ENCODE data around the gene CDH23. TPM values are rescaled to one million over a fixed set of nuclear protein-coding genes. Genes with fewer than 3 reads are reported as not detected.

CDH23 gene
- total and polyA plus RNA-seq, 10 of the 15 experiments (the other 5 are each of a cell fraction or from before 2014, with no cell fraction given), result 0.09 to 0.40 (median 0.15) TPM; not detected in 1

DNA sequence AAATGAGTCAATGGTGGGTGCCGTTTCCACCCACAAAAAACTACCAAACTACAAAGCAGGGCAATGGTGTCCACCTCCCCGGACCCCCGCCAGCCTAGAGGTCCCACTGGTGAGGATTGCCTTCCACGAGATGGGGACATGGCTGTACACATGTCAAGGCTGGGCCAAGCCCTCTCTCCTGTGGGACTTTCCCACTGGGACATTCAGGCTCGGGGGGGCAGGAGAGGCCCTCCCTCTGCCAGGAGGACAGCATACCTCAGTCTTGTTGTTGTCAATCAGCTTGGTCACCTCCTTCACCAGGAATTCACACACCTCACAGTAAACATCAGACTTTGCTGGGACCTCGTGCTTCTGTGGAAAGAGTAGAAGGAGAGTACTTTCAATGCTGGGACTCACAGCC is 423.3 kb downstream of the CDH23 start:
- ChIA-PET SMC1A (ENCODE audit: uncharacterized antibody, unreplicated experiment) (interaction anchor here (1.2 kb wide), 1 partner anchor 77 kb away, joined by 4 read pairs; no protein-coding TSS in a partner anchor), RAD21 (ENCODE audit: unreplicated experiment) (no interaction called here), POLR2A (no interaction called here), CTCF (no interaction called here)
- TF ChIP-seq FOS (IDR thresholded peaks at IDR 0.05; ENCODE audit: borderline replicate concordance, extremely low read depth, insufficient read length), result no peak
- TF ChIP-seq, protein P1, sequence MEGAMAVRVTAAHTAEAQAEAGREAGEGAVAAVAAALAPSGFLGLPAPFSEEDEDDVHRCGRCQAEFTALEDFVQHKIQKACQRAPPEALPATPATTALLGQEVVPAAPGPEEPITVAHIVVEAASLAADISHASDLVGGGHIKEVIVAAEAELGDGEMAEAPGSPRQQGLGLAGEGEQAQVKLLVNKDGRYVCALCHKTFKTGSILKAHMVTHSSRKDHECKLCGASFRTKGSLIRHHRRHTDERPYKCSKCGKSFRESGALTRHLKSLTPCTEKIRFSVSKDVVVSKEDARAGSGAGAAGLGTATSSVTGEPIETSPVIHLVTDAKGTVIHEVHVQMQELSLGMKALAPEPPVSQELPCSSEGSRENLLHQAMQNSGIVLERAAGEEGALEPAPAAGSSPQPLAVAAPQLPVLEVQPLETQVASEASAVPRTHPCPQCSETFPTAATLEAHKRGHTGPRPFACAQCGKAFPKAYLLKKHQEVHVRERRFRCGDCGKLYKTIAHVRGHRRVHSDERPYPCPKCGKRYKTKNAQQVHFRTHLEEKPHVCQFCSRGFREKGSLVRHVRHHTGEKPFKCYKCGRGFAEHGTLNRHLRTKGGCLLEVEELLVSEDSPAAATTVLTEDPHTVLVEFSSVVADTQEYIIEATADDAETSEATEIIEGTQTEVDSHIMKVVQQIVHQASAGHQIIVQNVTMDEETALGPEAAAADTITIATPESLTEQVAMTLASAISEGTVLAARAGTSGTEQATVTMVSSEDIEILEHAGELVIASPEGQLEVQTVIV (IDR thresholded peaks at IDR 0.05; ENCODE audit: borderline replicate concordance, partially characterized antibody), result no peak
- TF ChIP-seq BHLHE40 (IDR thresholded peaks at IDR 0.05; ENCODE audit: borderline replicate concordance in 1 of 2, low read depth in 2 of 2, low read length in 1 of 2), result no peak
- TF ChIP-seq, protein P2, sequence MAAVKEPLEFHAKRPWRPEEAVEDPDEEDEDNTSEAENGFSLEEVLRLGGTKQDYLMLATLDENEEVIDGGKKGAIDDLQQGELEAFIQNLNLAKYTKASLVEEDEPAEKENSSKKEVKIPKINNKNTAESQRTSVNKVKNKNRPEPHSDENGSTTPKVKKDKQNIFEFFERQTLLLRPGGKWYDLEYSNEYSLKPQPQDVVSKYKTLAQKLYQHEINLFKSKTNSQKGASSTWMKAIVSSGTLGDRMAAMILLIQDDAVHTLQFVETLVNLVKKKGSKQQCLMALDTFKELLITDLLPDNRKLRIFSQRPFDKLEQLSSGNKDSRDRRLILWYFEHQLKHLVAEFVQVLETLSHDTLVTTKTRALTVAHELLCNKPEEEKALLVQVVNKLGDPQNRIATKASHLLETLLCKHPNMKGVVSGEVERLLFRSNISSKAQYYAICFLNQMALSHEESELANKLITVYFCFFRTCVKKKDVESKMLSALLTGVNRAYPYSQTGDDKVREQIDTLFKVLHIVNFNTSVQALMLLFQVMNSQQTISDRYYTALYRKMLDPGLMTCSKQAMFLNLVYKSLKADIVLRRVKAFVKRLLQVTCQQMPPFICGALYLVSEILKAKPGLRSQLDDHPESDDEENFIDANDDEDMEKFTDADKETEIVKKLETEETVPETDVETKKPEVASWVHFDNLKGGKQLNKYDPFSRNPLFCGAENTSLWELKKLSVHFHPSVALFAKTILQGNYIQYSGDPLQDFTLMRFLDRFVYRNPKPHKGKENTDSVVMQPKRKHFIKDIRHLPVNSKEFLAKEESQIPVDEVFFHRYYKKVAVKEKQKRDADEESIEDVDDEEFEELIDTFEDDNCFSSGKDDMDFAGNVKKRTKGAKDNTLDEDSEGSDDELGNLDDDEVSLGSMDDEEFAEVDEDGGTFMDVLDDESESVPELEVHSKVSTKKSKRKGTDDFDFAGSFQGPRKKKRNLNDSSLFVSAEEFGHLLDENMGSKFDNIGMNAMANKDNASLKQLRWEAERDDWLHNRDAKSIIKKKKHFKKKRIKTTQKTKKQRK (IDR thresholded peaks at IDR 0.05; ENCODE audit: low read depth, low read length), result no peak
- TF ChIP-seq TCF12 (IDR thresholded peaks at IDR 0.05; ENCODE audit: low read depth, low read length), result no peak
- TF ChIP-seq, protein P3, sequence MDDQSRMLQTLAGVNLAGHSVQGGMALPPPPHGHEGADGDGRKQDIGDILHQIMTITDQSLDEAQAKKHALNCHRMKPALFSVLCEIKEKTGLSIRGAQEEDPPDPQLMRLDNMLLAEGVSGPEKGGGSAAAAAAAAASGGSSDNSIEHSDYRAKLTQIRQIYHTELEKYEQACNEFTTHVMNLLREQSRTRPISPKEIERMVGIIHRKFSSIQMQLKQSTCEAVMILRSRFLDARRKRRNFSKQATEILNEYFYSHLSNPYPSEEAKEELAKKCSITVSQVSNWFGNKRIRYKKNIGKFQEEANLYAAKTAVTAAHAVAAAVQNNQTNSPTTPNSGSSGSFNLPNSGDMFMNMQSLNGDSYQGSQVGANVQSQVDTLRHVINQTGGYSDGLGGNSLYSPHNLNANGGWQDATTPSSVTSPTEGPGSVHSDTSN (IDR thresholded peaks at IDR 0.05; ENCODE audit: insufficient replicate concordance, low read depth, low read length), result no peak
- TF ChIP-seq PAX8 (IDR thresholded peaks at IDR 0.05), result no peak
- no peak for TF ChIP-seq WRNIP1 (IDR thresholded peaks at IDR 0.05; ENCODE audit: borderline replicate concordance, low read depth, low read length)
- no peak for TF ChIP-seq FOXK2 (IDR thresholded peaks at IDR 0.05)
- TF ChIP-seq CBX5 (IDR thresholded peaks at IDR 0.05; ENCODE audit: low read depth), result no peak
- TF ChIP-seq, protein P4, sequence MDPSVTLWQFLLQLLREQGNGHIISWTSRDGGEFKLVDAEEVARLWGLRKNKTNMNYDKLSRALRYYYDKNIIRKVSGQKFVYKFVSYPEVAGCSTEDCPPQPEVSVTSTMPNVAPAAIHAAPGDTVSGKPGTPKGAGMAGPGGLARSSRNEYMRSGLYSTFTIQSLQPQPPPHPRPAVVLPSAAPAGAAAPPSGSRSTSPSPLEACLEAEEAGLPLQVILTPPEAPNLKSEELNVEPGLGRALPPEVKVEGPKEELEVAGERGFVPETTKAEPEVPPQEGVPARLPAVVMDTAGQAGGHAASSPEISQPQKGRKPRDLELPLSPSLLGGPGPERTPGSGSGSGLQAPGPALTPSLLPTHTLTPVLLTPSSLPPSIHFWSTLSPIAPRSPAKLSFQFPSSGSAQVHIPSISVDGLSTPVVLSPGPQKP (IDR thresholded peaks at IDR 0.05; ENCODE audit: low read depth, low read length), result no peak
- no peak for TF ChIP-seq ETV6 (conservative IDR thresholded peaks at IDR 0.05 in 1 of 2, IDR thresholded peaks at IDR 0.05 in 1 of 2; ENCODE audit: borderline replicate concordance in 1 of 2, low read depth in 1 of 2)
- TF ChIP-seq RFX5 (IDR thresholded peaks at IDR 0.05; ENCODE audit: low read depth, low read length), result no peak
- TF ChIP-seq FOXM1 (IDR thresholded peaks at IDR 0.05; ENCODE audit: low read depth, low read length), result no peak
- TF ChIP-seq SUZ12 (IDR thresholded peaks at IDR 0.05; ENCODE audit: unreplicated experiment), result no peak
- TF ChIP-seq RAD51 (IDR thresholded peaks at IDR 0.05), result no peak
- Histone ChIP-seq H2AFZ (ENCODE audit: control insufficient read depth, low read depth, low read length) (no peak overlapping the region), H3K4me3 (no peak overlapping the region), H3K9ac (ENCODE audit: control insufficient read depth, insufficient read depth, low read length) (no peak overlapping the region), H3K9me3 (replicated peaks; ENCODE audit: control insufficient read depth, insufficient read depth, low read length) (no peaks in the 10 kb centered on the region), H3K4me2 (ENCODE audit: control insufficient read depth, insufficient read depth) (no peak overlapping the region), H3K27me3 (replicated peaks in 1 of 2; ENCODE audit: control insufficient read depth in 2 of 2, insufficient read depth in 2 of 2, low read length in 1 of 2) (no peaks in the 10 kb centered on the region), H4K20me1 (ENCODE audit: control insufficient read depth, insufficient read depth) (no peaks in the 10 kb centered on the region), H3K4me1 (ENCODE audit: control insufficient read depth, insufficient read depth, low read length) (no peaks in the 10 kb centered on the region), H3K79me2 (ENCODE audit: control insufficient read depth, insufficient read depth, low read length) (no peaks in the 10 kb centered on the region), H3K27ac (ENCODE audit: control insufficient read depth, insufficient read depth) (no peak overlapping the region), H3K36me3 (ENCODE audit: control insufficient read depth in 2 of 2, insufficient read depth in 2 of 2, low read length in 1 of 2) (peaks cover 34 to 53% of the 10 kb centered on the region in 2 experiments)
- no peak for ATAC-seq
- intact Hi-C loops (cut with micrococcal nuclease; ENCODE audit: unreplicated experiment), result no loop called here
- in situ Hi-C loops (cut with MboI), result no loop called here
- no peak for FAIRE-seq
- WGBS (ENCODE audit: insufficient coverage, insufficient replicate concordance, low lambda C conversion rate, missing lambda C conversion rate), result 91% methylated on average over 6 of the region's 6 CpGs
- DNase-seq (ENCODE audit: low read depth, low spot score), result no peak
- no TSS peak for BruUV-seq (replicated peaks)

Data from GM12878 (cell line).